ENCODE data around the gene PIGN. TPM values are rescaled to one million over a fixed set of nuclear protein-coding genes. Genes with fewer than 3 reads are reported as not detected.

The PIGN gene
- total and polyA plus RNA-seq, 2 of the 8 experiments (the other 6 are each of a cell fraction or from before 2014, with no cell fraction given), result 20.9 to 26.3 TPM

- TF ChIP-seq, protein P1, sequence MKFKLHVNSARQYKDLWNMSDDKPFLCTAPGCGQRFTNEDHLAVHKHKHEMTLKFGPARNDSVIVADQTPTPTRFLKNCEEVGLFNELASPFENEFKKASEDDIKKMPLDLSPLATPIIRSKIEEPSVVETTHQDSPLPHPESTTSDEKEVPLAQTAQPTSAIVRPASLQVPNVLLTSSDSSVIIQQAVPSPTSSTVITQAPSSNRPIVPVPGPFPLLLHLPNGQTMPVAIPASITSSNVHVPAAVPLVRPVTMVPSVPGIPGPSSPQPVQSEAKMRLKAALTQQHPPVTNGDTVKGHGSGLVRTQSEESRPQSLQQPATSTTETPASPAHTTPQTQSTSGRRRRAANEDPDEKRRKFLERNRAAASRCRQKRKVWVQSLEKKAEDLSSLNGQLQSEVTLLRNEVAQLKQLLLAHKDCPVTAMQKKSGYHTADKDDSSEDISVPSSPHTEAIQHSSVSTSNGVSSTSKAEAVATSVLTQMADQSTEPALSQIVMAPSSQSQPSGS (IDR thresholded peaks at IDR 0.05; ENCODE audit: low read length), result no peak
Measured at GRCh38 chr18:62017618-62018017, 169.2 kb downstream of the PIGN start (continued).

All from H1 (cell line).